RWPE2 (cell line): ENCODE results near the gene ZFR.

Experiments used
- ATAC-seq: fragments of 200-7000 bp; cut with Tn5 transposase; 3 replicates; pipeline ENCODE4 v1.9.1; 2021; ENCODE audit warnings: low read depth
- DNase-seq: peaks from one replicate; pipeline ENCODE4 v3.0.0-alpha.2; 2020; ENCODE audit warnings: low spot score
- H3K27ac ChIP-seq: fragments of 450-650 bp; 2 replicates; pipeline ENCODE4 v1.5.1; 2017; ENCODE audit warnings: mild to moderate bottlenecking; ENCODE audit not compliant: poor library complexity, severe bottlenecking
- H3K27me3 ChIP-seq: fragments of 250-450 bp; sonication (Bioruptor Pico); 2 replicates; pipeline ENCODE4 v1.5.1; 2021; ENCODE audit warnings: mild to moderate bottlenecking, moderate library complexity; ENCODE audit not compliant: insufficient read depth, poor library complexity, severe bottlenecking
- H3K36me3 ChIP-seq: fragments of 250-450 bp; sonication (Bioruptor Pico); 2 replicates; pipeline ENCODE4 v1.5.1; 2020; ENCODE audit warnings: low read depth, mild to moderate bottlenecking, moderate library complexity
- H3K4me1 ChIP-seq: fragments of 250-450 bp; sonication (Bioruptor Pico); 2 replicates; pipeline ENCODE4 v1.5.1; 2021; ENCODE audit warnings: mild to moderate bottlenecking, moderate library complexity; ENCODE audit not compliant: insufficient read depth, poor library complexity, severe bottlenecking
- H3K4me3 ChIP-seq: fragments of 250-450 bp; sonication (Bioruptor Pico); 2 replicates; pipeline ENCODE4 v1.5.1; 2021; ENCODE audit warnings: mild to moderate bottlenecking, moderate library complexity; ENCODE audit not compliant: severe bottlenecking
- H3K9me3 ChIP-seq: fragments of 250-450 bp; sonication (Bioruptor Pico); 2 replicates; pipeline ENCODE4 v1.5.1; 2021; ENCODE audit warnings: mild to moderate bottlenecking, moderate library complexity; ENCODE audit not compliant: severe bottlenecking
- TF ChIP-seq, protein P1 (sequence below): fragments of 450-650 bp; IDR thresholded peaks from one replicate; pipeline ENCODE4 v1.5.1; 2017; ENCODE audit warnings: mild to moderate bottlenecking, moderate library complexity; ENCODE audit not compliant: poor library complexity, severe bottlenecking

The ZFR gene

DNA sequence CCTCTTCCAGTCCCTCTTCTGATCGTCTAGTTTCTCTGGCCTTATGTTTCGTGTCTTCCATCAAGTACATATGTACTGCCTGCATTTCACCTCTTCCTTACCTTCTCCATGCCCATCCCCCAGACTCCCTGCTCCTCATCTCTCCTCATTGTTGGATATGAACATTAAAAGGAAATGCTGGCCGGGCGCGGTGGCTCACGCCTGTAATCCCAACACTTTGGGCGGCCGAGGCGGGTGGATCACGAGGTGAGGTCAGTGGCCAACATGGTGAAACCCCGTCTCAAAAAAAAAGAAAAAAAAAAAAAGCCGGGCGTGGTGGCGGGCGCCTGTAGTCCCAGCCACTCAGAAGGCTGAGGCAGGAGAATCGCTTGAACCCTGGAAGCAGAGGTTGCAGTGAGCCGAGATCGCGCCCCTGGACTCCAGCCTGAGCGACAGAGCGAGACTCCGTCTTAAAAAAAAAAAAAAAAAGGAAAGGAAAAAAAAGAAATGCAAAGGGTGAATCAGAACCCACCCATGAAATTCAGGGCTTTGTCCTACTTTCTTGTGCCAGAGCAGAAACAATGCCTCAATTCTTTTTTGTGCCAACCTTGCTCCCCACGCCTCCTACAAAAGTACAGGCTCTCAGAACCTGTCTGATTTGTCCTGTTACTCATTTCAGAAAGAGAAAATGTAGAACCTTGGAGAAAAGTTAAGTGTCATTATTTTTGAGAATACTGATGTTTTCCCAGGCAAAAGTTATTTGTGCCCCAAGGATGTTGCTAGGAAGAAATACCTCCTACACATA lies 1.5 kb upstream of the ZFR start:
- DNase-seq (no peak), ATAC-seq (no peak)
- TF ChIP-seq, protein P1, sequence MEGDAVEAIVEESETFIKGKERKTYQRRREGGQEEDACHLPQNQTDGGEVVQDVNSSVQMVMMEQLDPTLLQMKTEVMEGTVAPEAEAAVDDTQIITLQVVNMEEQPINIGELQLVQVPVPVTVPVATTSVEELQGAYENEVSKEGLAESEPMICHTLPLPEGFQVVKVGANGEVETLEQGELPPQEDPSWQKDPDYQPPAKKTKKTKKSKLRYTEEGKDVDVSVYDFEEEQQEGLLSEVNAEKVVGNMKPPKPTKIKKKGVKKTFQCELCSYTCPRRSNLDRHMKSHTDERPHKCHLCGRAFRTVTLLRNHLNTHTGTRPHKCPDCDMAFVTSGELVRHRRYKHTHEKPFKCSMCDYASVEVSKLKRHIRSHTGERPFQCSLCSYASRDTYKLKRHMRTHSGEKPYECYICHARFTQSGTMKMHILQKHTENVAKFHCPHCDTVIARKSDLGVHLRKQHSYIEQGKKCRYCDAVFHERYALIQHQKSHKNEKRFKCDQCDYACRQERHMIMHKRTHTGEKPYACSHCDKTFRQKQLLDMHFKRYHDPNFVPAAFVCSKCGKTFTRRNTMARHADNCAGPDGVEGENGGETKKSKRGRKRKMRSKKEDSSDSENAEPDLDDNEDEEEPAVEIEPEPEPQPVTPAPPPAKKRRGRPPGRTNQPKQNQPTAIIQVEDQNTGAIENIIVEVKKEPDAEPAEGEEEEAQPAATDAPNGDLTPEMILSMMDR, result no peak
- H3K36me3 ChIP-seq, result peaks cover 23% of the 10 kb centered on the region
- H3K9me3 ChIP-seq, result no peaks in the 10 kb centered on the region
- H3K27ac ChIP-seq, result no peak overlapping the region
- H3K27me3 ChIP-seq, result no peaks in the 10 kb centered on the region
- H3K4me1 ChIP-seq, result peaks cover 12% of the 10 kb centered on the region
- H3K4me3 ChIP-seq, result no peak overlapping the region

DNA sequence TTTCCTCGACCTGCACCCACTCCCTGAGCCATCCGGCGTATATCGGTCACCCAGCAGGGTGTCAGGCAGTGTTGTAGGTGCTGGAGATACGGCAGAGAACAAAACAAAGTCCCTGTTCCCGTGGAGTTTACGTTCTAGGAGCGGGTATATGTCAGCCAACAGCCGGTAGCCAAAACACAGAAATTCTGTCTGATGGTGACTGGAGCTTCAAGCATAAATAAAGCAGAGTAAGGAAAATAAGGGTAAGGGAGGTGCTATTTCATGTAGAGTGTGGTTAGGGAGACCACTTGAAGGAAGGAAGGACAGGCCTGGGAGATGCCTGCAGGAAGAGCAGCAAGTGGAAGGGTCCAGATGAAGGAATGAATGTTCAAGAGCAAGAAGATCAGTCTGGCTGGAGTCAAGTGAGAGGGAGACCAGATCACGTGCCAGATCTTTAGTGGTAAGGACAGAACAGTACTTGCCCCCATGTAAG lies 783 bp upstream of the ZFR start:
- Histone ChIP-seq H3K9me3 (no peaks in the 10 kb centered on the region), H3K36me3 (peaks cover 30% of the 10 kb centered on the region), H3K4me3 (no peak overlapping the region), H3K27ac (no peak overlapping the region), H3K27me3 (no peaks in the 10 kb centered on the region), H3K4me1 (peaks cover 12% of the 10 kb centered on the region)
- TF ChIP-seq, protein P1, result no peak
- ATAC-seq (no peak), DNase-seq (no peak)

DNA sequence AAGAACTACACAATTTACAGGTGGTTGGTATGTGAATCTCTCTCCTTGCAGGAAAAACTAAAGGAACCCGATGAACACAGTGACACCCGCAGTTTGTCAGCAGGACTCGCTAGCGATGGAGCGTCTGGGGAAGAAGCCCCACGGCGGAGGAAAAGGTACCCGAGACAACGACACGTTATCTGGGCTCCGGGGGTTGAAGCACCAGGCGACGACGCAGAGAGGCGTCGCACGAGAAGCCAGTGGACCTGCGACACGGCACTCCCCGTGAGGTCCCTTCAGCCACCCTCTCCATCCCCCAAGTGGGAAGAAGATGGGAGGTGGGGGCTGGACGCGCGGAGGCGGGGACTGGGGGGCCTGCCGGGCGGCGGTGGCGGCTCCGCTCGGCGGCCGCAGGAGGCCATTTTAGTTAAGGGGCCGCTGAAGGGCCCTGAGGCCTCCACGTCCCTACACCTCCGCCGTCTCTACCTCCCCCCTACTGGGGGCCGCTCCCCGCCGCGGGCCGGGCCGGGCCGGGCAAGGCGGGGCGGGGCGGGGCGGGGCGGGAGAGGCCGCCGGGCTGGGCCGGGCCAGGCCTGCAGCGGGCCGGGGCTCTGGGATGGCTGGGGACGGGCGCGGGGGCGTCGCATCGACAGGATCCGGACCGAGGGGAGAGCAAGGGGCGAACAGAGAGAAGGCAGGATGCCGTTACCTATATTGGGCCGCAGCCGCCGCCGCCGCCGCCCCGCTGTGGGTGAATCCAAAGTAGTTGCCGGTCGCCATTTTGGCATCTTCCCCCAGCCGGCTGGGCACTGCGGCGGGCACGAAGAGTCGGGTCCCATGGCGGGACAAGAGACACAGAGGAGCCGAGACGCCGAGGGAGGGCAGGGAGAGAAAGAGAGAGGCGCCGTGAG lies 754 bp downstream of the ZFR start:
- H3K27me3 ChIP-seq, result no peaks in the 10 kb centered on the region
- H3K36me3 ChIP-seq, result peaks cover 40% of the 10 kb centered on the region
- no peak for DNase-seq
- ATAC-seq, result peak; percentile 51
- peaks cover 19% of the 10 kb centered on the region for H3K4me1 ChIP-seq
- TF ChIP-seq, protein P1, result no peak
- peak overlapping the region; percentile 71 for H3K27ac ChIP-seq
- no peaks in the 10 kb centered on the region for H3K9me3 ChIP-seq
- H3K4me3 ChIP-seq, result peak overlapping the region; percentile 79

DNA sequence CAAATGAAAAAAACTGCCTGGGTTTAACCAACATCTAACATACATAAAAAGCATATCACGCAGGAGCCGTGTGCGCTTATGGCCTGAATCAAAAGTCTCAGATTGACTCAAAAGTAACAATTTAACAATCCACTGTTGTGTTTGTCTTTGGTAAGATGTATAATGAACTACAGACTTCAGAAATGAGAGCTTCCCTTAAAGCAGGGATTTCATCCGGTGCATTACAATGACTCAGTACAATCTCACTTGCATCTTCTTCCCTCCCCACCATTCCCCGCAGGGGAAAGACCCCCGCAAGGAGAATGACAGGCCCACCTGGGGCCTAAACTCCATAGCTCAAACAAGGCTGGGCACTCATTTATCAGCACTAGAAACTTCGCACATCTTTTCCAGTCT lies 1.4 kb downstream of the ZFR start:
- Histone ChIP-seq H3K36me3 (peaks cover 45% of the 10 kb centered on the region), H3K9me3 (no peaks in the 10 kb centered on the region), H3K4me1 (peaks cover 25% of the 10 kb centered on the region), H3K4me3 (peak overlapping the region; percentile 79), H3K27me3 (no peaks in the 10 kb centered on the region), H3K27ac (peak overlapping the region; percentile 71)
- DNase-seq, result no peak
- TF ChIP-seq, protein P1, result no peak
- ATAC-seq, result peak; percentile 14
